Measurements from ENCODE around the gene AGAP2. TPM values are rescaled to one million over a fixed set of nuclear protein-coding genes. Genes with fewer than 3 reads are reported as not detected.

Gene AGAP2
- total and polyA plus RNA-seq, 9 of the 15 experiments (the other 6 are each of a cell fraction or from before 2014, with no cell fraction given), result 0.04 to 0.77 (median 0.28) TPM; not detected in 1

- peak; percentile 99; the same call in 1 of the 2 replicates for TF ChIP-seq KAT7 (CRISPR knock-in tag; IDR thresholded peaks at IDR 0.05; ENCODE audit: borderline replicate concordance)
- peak; percentile 70 for TF ChIP-seq MEIS2 (IDR thresholded peaks at IDR 0.05; ENCODE audit: partially characterized antibody)
- TF ChIP-seq MYNN (IDR thresholded peaks at IDR 0.05), result peak; percentile 57; the same call in 1 of the 2 replicates
- no peak for TF ChIP-seq MYNN (CRISPR knock-in tag; IDR thresholded peaks at IDR 0.05)
- TF ChIP-seq KDM1A (IDR thresholded peaks at IDR 0.05), result peak in 1 of 2 experiments; percentile 28; a peak in 1 of 4 replicates
- peak; percentile 91 for TF ChIP-seq GABPB1 (CRISPR knock-in tag; IDR thresholded peaks at IDR 0.05)
- no peak for TF ChIP-seq SMARCA5 (IDR thresholded peaks at IDR 0.05)
- TF ChIP-seq ESRRA (IDR thresholded peaks at IDR 0.05; ENCODE audit: borderline replicate concordance, low read depth), result peak; percentile 83; the same call in 1 of the 2 replicates
- peak; percentile 81 for TF ChIP-seq PRMT5 (CRISPR knock-in tag; IDR thresholded peaks at IDR 0.05)
- TF ChIP-seq MAFG (tag; conservative IDR thresholded peaks at IDR 0.05), result 0 out of 2 replicates have a peak, but pooled peaks have one; percentile 24
- TF ChIP-seq LCOR (CRISPR knock-in tag; IDR thresholded peaks at IDR 0.05), result peak; percentile 93
- peak; percentile 89; the same call in 1 of the 2 replicates for TF ChIP-seq MXI1 (IDR thresholded peaks at IDR 0.05; ENCODE audit: low read depth, low read length)
- no peak for TF ChIP-seq WHSC1 (IDR thresholded peaks at IDR 0.05; ENCODE audit: low read length)
- TF ChIP-seq IFI16 (CRISPR knock-in tag; IDR thresholded peaks at IDR 0.05), result no peak
- peak; percentile 91 for TF ChIP-seq CREM (IDR thresholded peaks at IDR 0.05; ENCODE audit: low read depth)
- no peak for TF ChIP-seq ZNF3 (CRISPR knock-in tag; IDR thresholded peaks at IDR 0.05)
- no peak for TF ChIP-seq STAT5B (CRISPR knock-in tag; IDR thresholded peaks at IDR 0.05)
- peak; percentile 97 for TF ChIP-seq L3MBTL2 (IDR thresholded peaks at IDR 0.05)
- TF ChIP-seq, protein P1, sequence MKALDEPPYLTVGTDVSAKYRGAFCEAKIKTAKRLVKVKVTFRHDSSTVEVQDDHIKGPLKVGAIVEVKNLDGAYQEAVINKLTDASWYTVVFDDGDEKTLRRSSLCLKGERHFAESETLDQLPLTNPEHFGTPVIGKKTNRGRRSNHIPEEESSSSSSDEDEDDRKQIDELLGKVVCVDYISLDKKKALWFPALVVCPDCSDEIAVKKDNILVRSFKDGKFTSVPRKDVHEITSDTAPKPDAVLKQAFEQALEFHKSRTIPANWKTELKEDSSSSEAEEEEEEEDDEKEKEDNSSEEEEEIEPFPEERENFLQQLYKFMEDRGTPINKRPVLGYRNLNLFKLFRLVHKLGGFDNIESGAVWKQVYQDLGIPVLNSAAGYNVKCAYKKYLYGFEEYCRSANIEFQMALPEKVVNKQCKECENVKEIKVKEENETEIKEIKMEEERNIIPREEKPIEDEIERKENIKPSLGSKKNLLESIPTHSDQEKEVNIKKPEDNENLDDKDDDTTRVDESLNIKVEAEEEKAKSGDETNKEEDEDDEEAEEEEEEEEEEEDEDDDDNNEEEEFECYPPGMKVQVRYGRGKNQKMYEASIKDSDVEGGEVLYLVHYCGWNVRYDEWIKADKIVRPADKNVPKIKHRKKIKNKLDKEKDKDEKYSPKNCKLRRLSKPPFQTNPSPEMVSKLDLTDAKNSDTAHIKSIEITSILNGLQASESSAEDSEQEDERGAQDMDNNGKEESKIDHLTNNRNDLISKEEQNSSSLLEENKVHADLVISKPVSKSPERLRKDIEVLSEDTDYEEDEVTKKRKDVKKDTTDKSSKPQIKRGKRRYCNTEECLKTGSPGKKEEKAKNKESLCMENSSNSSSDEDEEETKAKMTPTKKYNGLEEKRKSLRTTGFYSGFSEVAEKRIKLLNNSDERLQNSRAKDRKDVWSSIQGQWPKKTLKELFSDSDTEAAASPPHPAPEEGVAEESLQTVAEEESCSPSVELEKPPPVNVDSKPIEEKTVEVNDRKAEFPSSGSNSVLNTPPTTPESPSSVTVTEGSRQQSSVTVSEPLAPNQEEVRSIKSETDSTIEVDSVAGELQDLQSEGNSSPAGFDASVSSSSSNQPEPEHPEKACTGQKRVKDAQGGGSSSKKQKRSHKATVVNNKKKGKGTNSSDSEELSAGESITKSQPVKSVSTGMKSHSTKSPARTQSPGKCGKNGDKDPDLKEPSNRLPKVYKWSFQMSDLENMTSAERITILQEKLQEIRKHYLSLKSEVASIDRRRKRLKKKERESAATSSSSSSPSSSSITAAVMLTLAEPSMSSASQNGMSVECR (CRISPR knock-in tag; IDR thresholded peaks at IDR 0.05), result peak; percentile 90
- TF ChIP-seq, protein P2, sequence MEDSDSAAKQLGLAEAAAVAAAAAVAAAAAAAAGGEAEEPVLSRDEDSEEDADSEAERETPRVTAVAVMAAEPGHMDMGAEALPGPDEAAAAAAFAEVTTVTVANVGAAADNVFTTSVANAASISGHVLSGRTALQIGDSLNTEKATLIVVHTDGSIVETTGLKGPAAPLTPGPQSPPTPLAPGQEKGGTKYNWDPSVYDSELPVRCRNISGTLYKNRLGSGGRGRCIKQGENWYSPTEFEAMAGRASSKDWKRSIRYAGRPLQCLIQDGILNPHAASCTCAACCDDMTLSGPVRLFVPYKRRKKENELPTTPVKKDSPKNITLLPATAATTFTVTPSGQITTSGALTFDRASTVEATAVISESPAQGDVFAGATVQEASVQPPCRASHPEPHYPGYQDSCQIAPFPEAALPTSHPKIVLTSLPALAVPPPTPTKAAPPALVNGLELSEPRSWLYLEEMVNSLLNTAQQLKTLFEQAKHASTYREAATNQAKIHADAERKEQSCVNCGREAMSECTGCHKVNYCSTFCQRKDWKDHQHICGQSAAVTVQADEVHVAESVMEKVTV (CRISPR knock-in tag; IDR thresholded peaks at IDR 0.05), result no peak
- peak; percentile 80; the same call in 1 of the 2 replicates for TF ChIP-seq HMGXB4 (CRISPR knock-in tag; IDR thresholded peaks at IDR 0.05)
- no peak for TF ChIP-seq ZNF217 (CRISPR knock-in tag; IDR thresholded peaks at IDR 0.05)
Measured at GRCh38 chr12:57751788-57752667, 13.5 kb upstream of the AGAP2 start, which contains the start of gene CDK4 (continued).
